ENCODE results near the gene XIAP.

DNA sequence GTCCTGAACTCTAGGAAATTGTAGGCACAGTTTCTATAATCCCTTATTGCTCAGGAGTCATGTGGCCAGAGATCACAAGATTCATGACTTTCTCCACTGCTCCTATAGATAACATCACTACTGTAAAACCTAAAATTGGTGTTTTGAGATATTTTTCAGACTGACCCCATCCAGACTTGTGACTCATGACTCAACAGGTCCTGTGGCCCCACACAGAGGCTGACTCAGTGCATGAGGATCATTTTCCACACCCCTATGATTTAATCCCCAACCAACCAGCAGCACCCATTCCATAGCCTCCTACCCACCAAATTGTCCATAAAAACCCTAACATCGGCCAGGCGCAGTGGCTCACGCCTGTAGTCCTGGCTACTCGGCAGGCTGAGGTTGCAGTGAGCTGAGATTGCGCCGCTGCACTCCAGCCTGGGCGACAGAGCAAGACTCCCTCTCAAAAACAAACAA, 13.2 kb upstream of the XIAP start:
- TF ChIP-seq, protein P1, sequence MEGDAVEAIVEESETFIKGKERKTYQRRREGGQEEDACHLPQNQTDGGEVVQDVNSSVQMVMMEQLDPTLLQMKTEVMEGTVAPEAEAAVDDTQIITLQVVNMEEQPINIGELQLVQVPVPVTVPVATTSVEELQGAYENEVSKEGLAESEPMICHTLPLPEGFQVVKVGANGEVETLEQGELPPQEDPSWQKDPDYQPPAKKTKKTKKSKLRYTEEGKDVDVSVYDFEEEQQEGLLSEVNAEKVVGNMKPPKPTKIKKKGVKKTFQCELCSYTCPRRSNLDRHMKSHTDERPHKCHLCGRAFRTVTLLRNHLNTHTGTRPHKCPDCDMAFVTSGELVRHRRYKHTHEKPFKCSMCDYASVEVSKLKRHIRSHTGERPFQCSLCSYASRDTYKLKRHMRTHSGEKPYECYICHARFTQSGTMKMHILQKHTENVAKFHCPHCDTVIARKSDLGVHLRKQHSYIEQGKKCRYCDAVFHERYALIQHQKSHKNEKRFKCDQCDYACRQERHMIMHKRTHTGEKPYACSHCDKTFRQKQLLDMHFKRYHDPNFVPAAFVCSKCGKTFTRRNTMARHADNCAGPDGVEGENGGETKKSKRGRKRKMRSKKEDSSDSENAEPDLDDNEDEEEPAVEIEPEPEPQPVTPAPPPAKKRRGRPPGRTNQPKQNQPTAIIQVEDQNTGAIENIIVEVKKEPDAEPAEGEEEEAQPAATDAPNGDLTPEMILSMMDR (IDR thresholded peaks at IDR 0.05): no peak
- no peak for TF ChIP-seq POLR2A (IDR thresholded peaks at IDR 0.05)
